Measurements from ENCODE around the gene SAP30. TPM values are rescaled to one million over a fixed set of nuclear protein-coding genes. Genes with fewer than 3 reads are reported as not detected.
A peak's percentile ranks its signal among the peaks of the same experiment; 100 is the strongest.

The SAP30 gene
- polyA plus RNA-seq, 1 experiment: 22.7 TPM

GRCh38 chr4:173371292-173372192 is 788 bp downstream of the SAP30 start:
- Histone ChIP-seq H3K27ac (ENCODE audit: low read depth, low read length) (peak overlapping the region; percentile 78), H3K9me3 (ENCODE audit: control insufficient read depth, insufficient read depth, low read length) (no peaks in the 10 kb centered on the region; the same call in 1 of the 2 replicates), H3K4me3 (ENCODE audit: low read depth, low read length) (peak overlapping the region; percentile 94), H3K27me3 (ENCODE audit: control insufficient read depth, insufficient read depth, low read length) (no peaks in the 10 kb centered on the region)
- ChIA-PET POLR2A (interaction anchor here (4.3 kb wide), 1 partner anchor 37 kb away, joined by 121 read pairs; the partner anchor contains the start of gene HMGB2), CTCF (interaction anchor here (0.7 to 3.6 kb wide), 8 partner anchors 11 to 70 kb away, joined by 3 to 14 read pairs (median 6); no protein-coding TSS in a partner anchor)
- no peak for TF ChIP-seq CTCF (IDR thresholded peaks at IDR 0.05; ENCODE audit: low read depth, low read length)
- peak; percentile 34 for DNase-seq (ENCODE audit: low read depth, low spot score)

GRCh38 chr4:173374588-173374987 is 3.8 kb downstream of the SAP30 start:
- POLR2A ChIA-PET: no interaction called here
- Histone ChIP-seq H3K9me3 (ENCODE audit: control insufficient read depth, insufficient read depth, low read length) (no peaks in the 10 kb centered on the region; the same call in 1 of the 2 replicates), H3K27me3 (ENCODE audit: control insufficient read depth, insufficient read depth, low read length) (no peaks in the 10 kb centered on the region), H3K4me3 (ENCODE audit: low read depth, low read length) (no peak overlapping the region), H3K27ac (ENCODE audit: low read depth, low read length) (no peak overlapping the region)
- CTCF ChIA-PET: interaction anchor here (0.6 to 1.5 kb wide), 5 partner anchors 14 to 602 kb away, joined by 3 to 6 read pairs (median 3); no protein-coding TSS in a partner anchor
- DNase-seq (ENCODE audit: low read depth, low spot score): no peak
- no peak for TF ChIP-seq CTCF (IDR thresholded peaks at IDR 0.05; ENCODE audit: low read depth, low read length)

GRCh38 chr4:173379929-173380328 is 9.2 kb downstream of the SAP30 start:
- Histone ChIP-seq H3K9me3 (ENCODE audit: control insufficient read depth, insufficient read depth, low read length) (no peaks in the 10 kb centered on the region), H3K27ac (ENCODE audit: low read depth, low read length) (no peak overlapping the region), H3K4me3 (ENCODE audit: low read depth, low read length) (no peak overlapping the region), H3K27me3 (ENCODE audit: control insufficient read depth, insufficient read depth, low read length) (no peaks in the 10 kb centered on the region)
- DNase-seq (ENCODE audit: low read depth, low spot score): no peak
- TF ChIP-seq CTCF (IDR thresholded peaks at IDR 0.05; ENCODE audit: low read depth, low read length): no peak
- ChIA-PET POLR2A (no interaction called here), CTCF (interaction anchor here (0.5 kb wide), 1 partner anchor 38 kb away, joined by 4 read pairs; no protein-coding TSS in a partner anchor)

- ChIA-PET CTCF (no interaction called here), POLR2A (no interaction called here)
- H3K4me3 ChIP-seq (ENCODE audit: low read depth, low read length): no peak overlapping the region
- no peak for DNase-seq (ENCODE audit: low read depth, low spot score)
- H3K27ac ChIP-seq (ENCODE audit: low read depth, low read length): no peak overlapping the region
- no peak for TF ChIP-seq CTCF (IDR thresholded peaks at IDR 0.05; ENCODE audit: low read depth, low read length)
- no peaks in the 10 kb centered on the region for H3K9me3 ChIP-seq (ENCODE audit: control insufficient read depth, insufficient read depth, low read length)
- H3K27me3 ChIP-seq (ENCODE audit: control insufficient read depth, insufficient read depth, low read length): no peaks in the 10 kb centered on the region
Observed at GRCh38 chr4:173380987-173381386, 10.2 kb downstream of the SAP30 start.

GRCh38 chr4:173381610-173382009 is 10.9 kb downstream of the SAP30 start:
- POLR2A ChIA-PET: no interaction called here
- no peak for TF ChIP-seq CTCF (IDR thresholded peaks at IDR 0.05; ENCODE audit: low read depth, low read length)
- no peaks in the 10 kb centered on the region for H3K27me3 ChIP-seq (ENCODE audit: control insufficient read depth, insufficient read depth, low read length)
- no peak overlapping the region for H3K27ac ChIP-seq (ENCODE audit: low read depth, low read length)
- no peak overlapping the region for H3K4me3 ChIP-seq (ENCODE audit: low read depth, low read length)
- CTCF ChIA-PET: no interaction called here
- no peaks in the 10 kb centered on the region for H3K9me3 ChIP-seq (ENCODE audit: control insufficient read depth, insufficient read depth, low read length)
- DNase-seq (ENCODE audit: low read depth, low spot score): no peak
